Thymus (tissue), 11 donors: ENCODE measurements around the gene HIPK2. TPM values are rescaled to one million over a fixed set of nuclear protein-coding genes. Genes with fewer than 3 reads are reported as not detected.

Experiments used
- DNase-seq, 9 donors: peaks; one replicate each; pipeline ENCODE4 v3.0.0-alpha.2; 2013; ENCODE audit warnings: low spot score in 9 of 9, low read depth in 6 of 9, missing footprints in 1 of 9
- H3K27ac ChIP-seq, 2 donors: one replicate each; pipeline ENCODE4 v1.5.1; 2013; ENCODE audit warnings: control low read depth in 1 of 2, low read depth in 1 of 2, low read length in 1 of 2, mild to moderate bottlenecking in 1 of 2, moderate library complexity in 1 of 2
- H3K27me3 ChIP-seq, 2 donors: one replicate each; pipeline ENCODE4 v1.5.1; 2013; ENCODE audit warnings: low read length in 1 of 2; ENCODE audit not compliant: control insufficient read depth in 2 of 2, insufficient read depth in 1 of 2
- H3K36me3 ChIP-seq, 2 donors: one replicate each; pipeline ENCODE4 v1.5.1; 2013; ENCODE audit warnings: low read length in 1 of 2, mild to moderate bottlenecking in 1 of 2, moderate library complexity in 1 of 2; ENCODE audit not compliant: control insufficient read depth in 2 of 2, insufficient read depth in 2 of 2
- H3K4me1 ChIP-seq, 2 donors: one replicate each; pipeline ENCODE4 v1.5.1; 2013; ENCODE audit warnings: low read length in 2 of 2; ENCODE audit not compliant: control insufficient read depth in 2 of 2, insufficient read depth in 2 of 2
- H3K4me3 ChIP-seq, 2 donors: one replicate each; pipeline ENCODE4 v1.5.1; 2013; ENCODE audit warnings: low read length in 2 of 2, control low read depth in 1 of 2, mild to moderate bottlenecking in 1 of 2
- H3K9me3 ChIP-seq, 2 donors: one replicate each; pipeline ENCODE4 v1.5.1; 2013; ENCODE audit warnings: low read length in 1 of 2, mild to moderate bottlenecking in 1 of 2; ENCODE audit not compliant: control insufficient read depth in 2 of 2, insufficient read depth in 1 of 2
- WGBS: extraction: QIAGEN DNeasy Blood & Tissue Kit; methylation state at CpG from one replicate; pipeline ENCODE4 v1.1.7; 2013; 5-methylcytosine and 5-hydroxymethylcytosine counted together
- polyA plus RNA-seq: library from polyadenylated mRNA; stranded (reverse); fragments of 200-250 nt; gene quantifications from one replicate; pipeline ENCODE4 v1.2.3, GENCODE V29; 2013
- total RNA-seq: library from RNA; stranded (reverse); fragments of 120-200 nt; gene quantifications from one replicate; pipeline ENCODE4 v1.2.4, GENCODE V29; 2013
- donor health status: healthy.

HIPK2 gene
- total and polyA plus RNA-seq, 2 donors = 3.4 to 5.8 TPM

DNA sequence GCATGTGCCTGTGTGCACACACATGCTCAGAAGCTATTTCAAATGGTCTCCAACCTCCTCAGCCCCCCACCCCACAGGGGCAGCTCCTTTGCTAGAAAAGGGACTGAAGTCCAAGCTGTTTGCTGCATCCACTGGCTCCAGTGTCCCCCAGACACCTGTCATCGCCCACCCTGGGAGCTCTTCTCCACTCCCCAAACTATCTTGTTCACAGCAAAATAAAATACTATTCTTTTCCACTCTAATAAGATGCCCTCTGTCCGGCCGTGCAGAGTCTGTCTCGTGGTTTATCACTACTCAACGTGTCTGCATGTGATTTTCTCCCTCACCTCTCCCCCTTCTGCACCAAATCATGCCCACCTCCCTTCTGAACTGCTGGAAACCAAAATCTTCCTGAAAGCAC, 25.6 kb downstream of the HIPK2 start:
- 81% methylated on average over 5 of the region's 5 CpGs for WGBS
- H3K4me3 ChIP-seq = no peak overlapping the region
- no peak overlapping the region for H3K27ac ChIP-seq
- H3K4me1 ChIP-seq = peaks cover 22 to 67% of the 10 kb centered on the region in 2 donors
- DNase-seq = no peak
- peaks cover 3% of the 10 kb centered on the region in 2 donors for H3K36me3 ChIP-seq
- H3K27me3 ChIP-seq = no peaks in the 10 kb centered on the region
- no peaks in the 10 kb centered on the region for H3K9me3 ChIP-seq

- Histone ChIP-seq H3K4me1 (peaks cover 33 to 83% of the 10 kb centered on the region in 2 donors), H3K27me3 (no peaks in the 10 kb centered on the region), H3K27ac (peak overlapping the region in 1 of 2 donors; percentile 9), H3K9me3 (no peaks in the 10 kb centered on the region), H3K4me3 (no peak overlapping the region), H3K36me3 (peaks cover 3% of the 10 kb centered on the region in 2 donors)
- WGBS = 92% methylated on average over 6 of the region's 6 CpGs
- peak in 1 of 9 donors; percentile 54 for DNase-seq
Measured at GRCh38 chr7:139750459-139751095, 27.2 kb downstream of the HIPK2 start.

GRCh38 chr7:139749545-139749944, 28.3 kb downstream of the HIPK2 start:
- Histone ChIP-seq H3K4me3 (no peak overlapping the region), H3K36me3 (peaks cover 0 to 3% of the 10 kb centered on the region in 2 donors), H3K27me3 (no peaks in the 10 kb centered on the region), H3K9me3 (no peaks in the 10 kb centered on the region), H3K4me1 (peaks cover 33 to 83% of the 10 kb centered on the region in 2 donors), H3K27ac (no peak overlapping the region)
- 96% methylated on average over 10 of the region's 10 CpGs for WGBS
- DNase-seq = no peak

- peaks cover 33 to 78% of the 10 kb centered on the region in 2 donors for H3K4me1 ChIP-seq
- H3K27me3 ChIP-seq = no peaks in the 10 kb centered on the region
- DNase-seq = no peak
- no peak overlapping the region for H3K27ac ChIP-seq
- H3K36me3 ChIP-seq = peaks cover 0 to 3% of the 10 kb centered on the region in 2 donors
- no peaks in the 10 kb centered on the region for H3K9me3 ChIP-seq
- 97% methylated on average over 5 of the region's 5 CpGs for WGBS
- H3K4me3 ChIP-seq = no peak overlapping the region
Measured at GRCh38 chr7:139748941-139749340, 28.9 kb downstream of the HIPK2 start.

GRCh38 chr7:139748373-139748765, 29.4 kb downstream of the HIPK2 start:
- Histone ChIP-seq H3K27me3 (no peaks in the 10 kb centered on the region), H3K27ac (no peak overlapping the region), H3K36me3 (no peaks in the 10 kb centered on the region), H3K9me3 (no peaks in the 10 kb centered on the region), H3K4me3 (no peak overlapping the region), H3K4me1 (peaks cover 33 to 75% of the 10 kb centered on the region in 2 donors)
- no peak for DNase-seq
- WGBS = 99% methylated on average over 9 of the region's 9 CpGs

DNA sequence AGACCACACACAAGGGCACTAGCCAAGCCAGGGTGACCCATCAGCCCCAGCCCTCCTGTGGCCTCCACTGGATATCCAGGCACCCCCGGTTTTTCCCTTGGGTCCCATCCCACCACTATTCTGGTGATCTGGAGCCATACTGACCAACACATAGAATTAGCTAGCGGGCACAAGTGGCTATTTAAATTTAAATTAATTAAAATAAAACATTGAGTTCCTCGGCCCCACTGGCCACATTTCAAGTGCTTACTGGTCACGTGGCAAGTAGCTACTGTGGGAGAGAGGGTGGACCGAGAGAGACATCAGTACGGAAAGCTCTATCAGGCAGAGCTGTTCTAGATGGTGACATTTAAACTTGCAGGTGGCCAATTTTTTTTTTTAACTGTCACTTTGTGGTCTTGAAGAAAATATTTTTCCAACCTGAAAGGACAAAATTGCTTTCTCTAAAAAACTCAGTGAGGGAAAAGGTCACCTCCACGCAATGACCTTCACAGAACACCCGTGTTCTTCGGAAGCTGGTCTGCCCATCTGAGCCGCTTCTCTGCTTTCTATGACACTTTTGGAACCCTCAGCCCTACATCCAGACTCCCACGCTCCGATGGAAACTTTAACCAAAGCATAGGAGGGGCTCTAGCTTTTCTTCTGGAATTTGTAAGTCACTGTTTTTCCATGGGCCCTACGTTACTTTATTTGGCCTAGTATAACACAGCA, 30.0 kb downstream of the HIPK2 start:
- Histone ChIP-seq H3K4me1 (peaks cover 31 to 75% of the 10 kb centered on the region in 2 donors), H3K4me3 (no peak overlapping the region), H3K27ac (no peak overlapping the region), H3K36me3 (no peaks in the 10 kb centered on the region), H3K27me3 (no peaks in the 10 kb centered on the region), H3K9me3 (no peaks in the 10 kb centered on the region)
- 74% methylated on average over 13 of the region's 13 CpGs for WGBS
- DNase-seq = peak in 1 of 9 donors; percentile 43

DNA sequence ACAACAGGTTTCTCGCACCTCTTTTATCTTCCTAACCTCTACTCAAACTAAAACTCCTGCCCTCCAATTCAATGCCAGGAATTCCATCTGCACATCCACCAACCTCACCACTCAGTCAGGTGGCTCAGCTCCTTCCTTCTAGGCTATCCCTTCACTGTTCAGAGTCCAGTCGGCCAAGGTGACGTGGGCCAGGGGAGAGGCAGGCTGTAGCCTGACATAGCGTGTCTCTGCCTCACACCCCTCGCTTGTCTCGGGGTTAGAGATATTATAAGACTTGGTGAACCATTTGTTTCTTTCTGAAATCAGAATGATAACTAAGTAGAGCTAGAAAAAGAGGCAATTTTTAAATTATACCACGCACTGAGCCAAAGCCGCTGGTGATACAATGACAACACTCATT, 31.1 kb downstream of the HIPK2 start:
- H3K27ac ChIP-seq = no peak overlapping the region
- WGBS = 89% methylated on average over 8 of the region's 8 CpGs
- no peaks in the 10 kb centered on the region for H3K9me3 ChIP-seq
- H3K36me3 ChIP-seq = no peaks in the 10 kb centered on the region
- peaks cover 28 to 70% of the 10 kb centered on the region in 2 donors for H3K4me1 ChIP-seq
- no peak for DNase-seq
- H3K27me3 ChIP-seq = no peaks in the 10 kb centered on the region
- no peak overlapping the region for H3K4me3 ChIP-seq

GRCh38 chr7:139745678-139746143, 32.1 kb downstream of the HIPK2 start:
- H3K27ac ChIP-seq = no peak overlapping the region
- DNase-seq = no peak
- peaks cover 28 to 73% of the 10 kb centered on the region in 2 donors for H3K4me1 ChIP-seq
- 89% methylated on average over 6 of the region's 6 CpGs for WGBS
- H3K27me3 ChIP-seq = no peaks in the 10 kb centered on the region
- H3K9me3 ChIP-seq = no peaks in the 10 kb centered on the region
- H3K36me3 ChIP-seq = no peaks in the 10 kb centered on the region
- no peak overlapping the region for H3K4me3 ChIP-seq
